ENCODE data around the gene C11orf98. TPM values are rescaled to one million over a fixed set of nuclear protein-coding genes. Genes with fewer than 3 reads are reported as not detected.

The C11orf98 gene
- total RNA-seq, 1 donor from 2014 or later, result 31.1 TPM

DNA sequence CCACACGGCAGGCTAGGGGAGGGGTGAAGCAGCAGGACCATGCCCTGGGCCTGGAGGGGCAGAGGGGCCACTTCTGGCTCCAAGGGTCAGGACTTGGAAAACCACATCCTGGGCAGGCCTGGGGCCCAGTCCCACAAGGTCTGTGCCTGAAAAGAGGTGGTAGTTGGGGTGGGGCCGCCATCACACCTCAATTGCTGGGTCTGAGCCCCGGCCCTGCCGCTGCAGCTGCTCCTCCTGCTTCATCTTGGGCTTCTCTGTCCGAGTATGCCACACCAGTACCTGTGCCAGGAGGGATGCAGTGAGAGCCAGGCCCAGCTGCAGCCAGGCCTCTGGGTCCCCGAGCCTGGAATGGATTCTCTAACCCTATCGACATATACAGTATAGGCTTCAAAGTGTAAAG is 49.5 kb downstream of the C11orf98 start:
- intact Hi-C loops (cut with micrococcal nuclease), result no loop called here
- no peak for DNase-seq
- TF ChIP-seq, protein P1, sequence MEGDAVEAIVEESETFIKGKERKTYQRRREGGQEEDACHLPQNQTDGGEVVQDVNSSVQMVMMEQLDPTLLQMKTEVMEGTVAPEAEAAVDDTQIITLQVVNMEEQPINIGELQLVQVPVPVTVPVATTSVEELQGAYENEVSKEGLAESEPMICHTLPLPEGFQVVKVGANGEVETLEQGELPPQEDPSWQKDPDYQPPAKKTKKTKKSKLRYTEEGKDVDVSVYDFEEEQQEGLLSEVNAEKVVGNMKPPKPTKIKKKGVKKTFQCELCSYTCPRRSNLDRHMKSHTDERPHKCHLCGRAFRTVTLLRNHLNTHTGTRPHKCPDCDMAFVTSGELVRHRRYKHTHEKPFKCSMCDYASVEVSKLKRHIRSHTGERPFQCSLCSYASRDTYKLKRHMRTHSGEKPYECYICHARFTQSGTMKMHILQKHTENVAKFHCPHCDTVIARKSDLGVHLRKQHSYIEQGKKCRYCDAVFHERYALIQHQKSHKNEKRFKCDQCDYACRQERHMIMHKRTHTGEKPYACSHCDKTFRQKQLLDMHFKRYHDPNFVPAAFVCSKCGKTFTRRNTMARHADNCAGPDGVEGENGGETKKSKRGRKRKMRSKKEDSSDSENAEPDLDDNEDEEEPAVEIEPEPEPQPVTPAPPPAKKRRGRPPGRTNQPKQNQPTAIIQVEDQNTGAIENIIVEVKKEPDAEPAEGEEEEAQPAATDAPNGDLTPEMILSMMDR (IDR thresholded peaks at IDR 0.05; ENCODE audit: borderline replicate concordance), result no peak
- Histone ChIP-seq H3K9me3 (replicated peaks) (no peaks in the 10 kb centered on the region), H3K27ac (replicated peaks) (no peak overlapping the region), H3K27me3 (ENCODE audit: low read depth) (no peaks in the 10 kb centered on the region), H3K4me3 (no peak overlapping the region), H3K4me1 (peaks cover 38% of the 10 kb centered on the region), H3K36me3 (peaks cover 25% of the 10 kb centered on the region)

DNA sequence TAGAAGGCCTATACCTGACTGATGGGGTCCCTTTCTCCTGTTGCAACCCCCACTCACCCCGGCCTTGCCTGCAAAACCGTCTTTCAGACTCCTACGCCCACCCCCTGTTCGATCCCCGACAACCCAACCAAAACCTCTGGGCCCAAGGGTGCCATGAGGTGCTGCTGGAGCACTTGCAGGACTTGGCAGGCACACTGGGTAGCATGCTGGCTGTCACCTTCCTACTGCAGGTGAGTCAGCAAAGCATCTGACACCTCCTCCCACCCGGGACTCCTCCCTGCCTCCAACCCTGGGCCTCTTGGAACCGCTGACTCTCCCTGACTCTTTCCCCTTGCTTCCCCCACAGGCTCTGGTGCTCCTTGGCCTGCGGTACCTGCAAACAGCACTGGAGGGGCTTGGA is 50.7 kb downstream of the C11orf98 start:
- Histone ChIP-seq H3K27ac (replicated peaks) (peak overlapping the region; percentile 96), H3K36me3 (peaks cover 28% of the 10 kb centered on the region), H3K27me3 (ENCODE audit: low read depth) (no peaks in the 10 kb centered on the region), H3K4me1 (peaks cover 39% of the 10 kb centered on the region), H3K4me3 (no peak overlapping the region), H3K9me3 (replicated peaks) (no peaks in the 10 kb centered on the region)
- DNase-seq, result no peak
- TF ChIP-seq, protein P1 (IDR thresholded peaks at IDR 0.05; ENCODE audit: borderline replicate concordance), result no peak
- intact Hi-C loops (cut with micrococcal nuclease), result no loop called here

DNA sequence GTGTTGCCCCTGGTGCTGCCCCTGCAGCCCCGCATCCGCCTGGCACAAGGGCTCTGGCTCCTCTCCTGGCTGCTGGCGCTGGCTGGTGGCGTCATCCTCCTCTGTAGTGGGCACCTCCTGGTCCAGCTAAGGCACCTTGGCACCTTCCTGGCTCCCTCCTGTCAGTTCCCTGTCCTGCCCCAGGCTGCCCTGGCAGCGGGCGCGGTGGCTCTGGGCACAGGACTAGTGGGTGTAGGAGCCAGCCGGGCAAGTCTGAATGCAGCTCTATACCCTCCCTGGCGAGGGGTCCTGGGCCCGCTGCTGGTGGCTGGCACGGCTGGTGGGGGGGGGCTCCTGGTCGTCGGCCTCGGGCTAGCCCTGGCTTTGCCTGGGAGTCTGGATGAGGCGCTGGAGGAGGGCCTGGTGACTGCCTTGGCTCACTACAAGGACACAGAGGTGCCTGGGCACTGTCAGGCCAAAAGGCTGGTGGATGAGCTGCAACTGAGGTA is 51.7 kb downstream of the C11orf98 start:
- Histone ChIP-seq H3K4me3 (peak overlapping the region; percentile 76), H3K36me3 (peaks cover 33% of the 10 kb centered on the region), H3K27ac (replicated peaks) (peak overlapping the region; percentile 96), H3K4me1 (peaks cover 39% of the 10 kb centered on the region), H3K27me3 (ENCODE audit: low read depth) (no peaks in the 10 kb centered on the region), H3K9me3 (replicated peaks) (no peaks in the 10 kb centered on the region)
- TF ChIP-seq, protein P1 (IDR thresholded peaks at IDR 0.05; ENCODE audit: borderline replicate concordance), result no peak
- intact Hi-C loops (cut with micrococcal nuclease), result no loop called here
- DNase-seq, result no peak

Other genes with a start within 250 kb of the C11orf98 start
- gene SCGB1A1, start 246.2 kb downstream of the C11orf98 start, total RNA-seq, result not detected
- 290 TPM for gene AHNAK, start 118.4 kb downstream of the C11orf98 start, total RNA-seq
- gene EEF1G, start 91.3 kb downstream of the C11orf98 start, total RNA-seq, result 958 TPM
- 12.5 TPM for gene TUT1, start 73.7 kb downstream of the C11orf98 start, total RNA-seq
- 26.3 TPM for gene MTA2, start 63.3 kb downstream of the C11orf98 start, total RNA-seq
- 14.6 TPM for gene EML3, start 52.4 kb downstream of the C11orf98 start, total RNA-seq
- 2.0 TPM for gene ROM1, start 52.0 kb downstream of the C11orf98 start, total RNA-seq
- gene B3GAT3, start 43.2 kb downstream of the C11orf98 start, total RNA-seq, result 13.2 TPM
- gene GANAB, start 18.6 kb downstream of the C11orf98 start, total RNA-seq, result 90.2 TPM
- 10.1 TPM for gene INTS5, start 11.9 kb downstream of the C11orf98 start, total RNA-seq
- gene CSKMT, start 102 bp upstream of the C11orf98 start, total RNA-seq, result 5.0 TPM
- 6.9 TPM for gene UQCC3, start 6.5 kb upstream of the C11orf98 start, total RNA-seq
- 2.1 TPM for gene LBHD1, start 7.1 kb upstream of the C11orf98 start, total RNA-seq
- gene UBXN1, start 13.9 kb upstream of the C11orf98 start, total RNA-seq, result 82.3 TPM
- gene LRRN4CL, start 24.3 kb upstream of the C11orf98 start, total RNA-seq, result 2.7 TPM
- gene BSCL2, start 42.2 kb upstream of the C11orf98 start, total RNA-seq, result 18.4 TPM
- not detected for gene GNG3, start 42.5 kb upstream of the C11orf98 start, total RNA-seq
- gene HNRNPUL2, start 62.2 kb upstream of the C11orf98 start, total RNA-seq, result 37.6 TPM
- 12.9 TPM for gene TTC9C, start 63.3 kb upstream of the C11orf98 start, total RNA-seq
- 9.5 TPM for gene ZBTB3, start 89.0 kb upstream of the C11orf98 start, total RNA-seq
- gene POLR2G, start 96.4 kb upstream of the C11orf98 start, total RNA-seq, result 43.4 TPM
- 8.0 TPM for gene TAF6L, start 106.2 kb upstream of the C11orf98 start, total RNA-seq
- 20.5 TPM for gene TMEM179B, start 122.2 kb upstream of the C11orf98 start, total RNA-seq
- gene TMEM223, start 126.8 kb upstream of the C11orf98 start, total RNA-seq, result 24.1 TPM
- gene NXF1, start 140.2 kb upstream of the C11orf98 start, total RNA-seq, result 43.2 TPM
- gene STX5, start 166.8 kb upstream of the C11orf98 start, total RNA-seq, result 16.7 TPM
- gene TEX54, start 167.6 kb upstream of the C11orf98 start, total RNA-seq, result not detected
- gene WDR74, start 174.4 kb upstream of the C11orf98 start, total RNA-seq, result 24.3 TPM
- 35.0 TPM for gene SLC3A2, start 215.7 kb upstream of the C11orf98 start, total RNA-seq

All from left ventricle myocardium inferior (tissue), 1 donor.